ENCODE data around the gene SMARCB1.

The SMARCB1 gene

GRCh38 chr22:23780146-23780748 is 6.5 kb upstream of the SMARCB1 start:
- no peak for DNase-seq (ENCODE audit: low read depth in 2 of 2)

- no peak for DNase-seq (ENCODE audit: low read depth in 2 of 2)
Observed at GRCh38 chr22:23781065-23781464, 5.7 kb upstream of the SMARCB1 start.

GRCh38 chr22:23781511-23782183 is 5.1 kb upstream of the SMARCB1 start:
- no peak for DNase-seq (ENCODE audit: low read depth in 2 of 2)

- no peak for DNase-seq (ENCODE audit: low read depth in 2 of 2)
Observed at GRCh38 chr22:23782252-23782651, 4.5 kb upstream of the SMARCB1 start.

GRCh38 chr22:23782703-23783102 is 4.1 kb upstream of the SMARCB1 start:
- DNase-seq (ENCODE audit: low read depth in 2 of 2): no peak

GRCh38 chr22:23783265-23784150 is 3.3 kb upstream of the SMARCB1 start:
- DNase-seq (ENCODE audit: low read depth in 2 of 2): no peak

GRCh38 chr22:23784215-23784732 is 2.5 kb upstream of the SMARCB1 start:
- no peak for DNase-seq (ENCODE audit: low read depth in 2 of 2)

GRCh38 chr22:23786261-23786710 is 480 bp upstream of the SMARCB1 start:
- no peak for DNase-seq (ENCODE audit: low read depth in 2 of 2)

GRCh38 chr22:23787600-23787896 is 782 bp downstream of the SMARCB1 start:
- no peak for DNase-seq (ENCODE audit: low read depth in 2 of 2)

- DNase-seq (ENCODE audit: low read depth in 2 of 2): no peak
Observed at GRCh38 chr22:23787910-23788309, 1.1 kb downstream of the SMARCB1 start.

GRCh38 chr22:23789121-23789520 is 2.4 kb downstream of the SMARCB1 start:
- no peak for DNase-seq (ENCODE audit: low read depth in 2 of 2)

GRCh38 chr22:23789638-23790037 is 2.9 kb downstream of the SMARCB1 start:
- DNase-seq (ENCODE audit: low read depth in 2 of 2): no peak

- peak; percentile 68 to 73 for DNase-seq (ENCODE audit: low read depth in 2 of 2)
Observed at GRCh38 chr22:23790819-23791737, 4.3 kb downstream of the SMARCB1 start.

- DNase-seq (ENCODE audit: low read depth in 2 of 2): no peak
Observed at GRCh38 chr22:23791738-23792645, 5.2 kb downstream of the SMARCB1 start.

GRCh38 chr22:23793326-23793725 is 6.6 kb downstream of the SMARCB1 start:
- DNase-seq (ENCODE audit: low read depth in 2 of 2): no peak

GRCh38 chr22:23796461-23796860 is 9.7 kb downstream of the SMARCB1 start:
- peak; percentile 84 to 87 for DNase-seq (ENCODE audit: low read depth in 2 of 2)

- no peak for DNase-seq (ENCODE audit: low read depth in 2 of 2)
Observed at GRCh38 chr22:23800297-23801237, 13.8 kb downstream of the SMARCB1 start.

GRCh38 chr22:23801238-23801821 is 14.6 kb downstream of the SMARCB1 start:
- no peak for DNase-seq (ENCODE audit: low read depth in 2 of 2)

- no peak for DNase-seq (ENCODE audit: low read depth in 2 of 2)
Observed at GRCh38 chr22:23801886-23802377, 15.2 kb downstream of the SMARCB1 start.

All from fibroblast of skin of left quadriceps (primary cell).